ENCODE data around the gene GRM8. TPM values are rescaled to one million over a fixed set of nuclear protein-coding genes. Genes with fewer than 3 reads are reported as not detected.
A peak's percentile ranks its signal among the peaks of the same experiment; 100 is the strongest.

Gene GRM8
- total and polyA plus RNA-seq, 8 donors = 0.25 to 2.8 (median 1.3) TPM; not detected in 4

GRCh38 chr7:127207806-127208205 is 44.9 kb downstream of the GRM8 start:
- Histone ChIP-seq H3K9me3 (no peaks in the 10 kb centered on the region), H3K4me1 (no peaks in the 10 kb centered on the region), H3K27me3 (no peaks in the 10 kb centered on the region), H3K36me3 (no peaks in the 10 kb centered on the region), H3K27ac (no peak overlapping the region), H3K4me3 (no peak overlapping the region)
- WGBS, 5 donors = 41 to 57% (median 49%) methylated on average over 5 of the region's 5 CpGs
- intact Hi-C loops (cut with DNase I; ENCODE audit: low total_unique reads) = no loop called here
- no peak for DNase-seq
- TF ChIP-seq POLR2A (IDR thresholded peaks at IDR 0.05) = no peak

- Histone ChIP-seq H3K27ac (no peak overlapping the region), H3K9me3 (no peaks in the 10 kb centered on the region), H3K4me1 (no peaks in the 10 kb centered on the region), H3K27me3 (no peaks in the 10 kb centered on the region), H3K36me3 (no peaks in the 10 kb centered on the region), H3K4me3 (no peak overlapping the region)
- intact Hi-C loops (cut with DNase I; ENCODE audit: low total_unique reads) = no loop called here
- TF ChIP-seq EP300 (IDR thresholded peaks at IDR 0.05) (no peak), POLR2A (IDR thresholded peaks at IDR 0.05) (no peak), POLR2AphosphoS5 (IDR thresholded peaks at IDR 0.05) (no peak)
- TF ChIP-seq, protein P1, sequence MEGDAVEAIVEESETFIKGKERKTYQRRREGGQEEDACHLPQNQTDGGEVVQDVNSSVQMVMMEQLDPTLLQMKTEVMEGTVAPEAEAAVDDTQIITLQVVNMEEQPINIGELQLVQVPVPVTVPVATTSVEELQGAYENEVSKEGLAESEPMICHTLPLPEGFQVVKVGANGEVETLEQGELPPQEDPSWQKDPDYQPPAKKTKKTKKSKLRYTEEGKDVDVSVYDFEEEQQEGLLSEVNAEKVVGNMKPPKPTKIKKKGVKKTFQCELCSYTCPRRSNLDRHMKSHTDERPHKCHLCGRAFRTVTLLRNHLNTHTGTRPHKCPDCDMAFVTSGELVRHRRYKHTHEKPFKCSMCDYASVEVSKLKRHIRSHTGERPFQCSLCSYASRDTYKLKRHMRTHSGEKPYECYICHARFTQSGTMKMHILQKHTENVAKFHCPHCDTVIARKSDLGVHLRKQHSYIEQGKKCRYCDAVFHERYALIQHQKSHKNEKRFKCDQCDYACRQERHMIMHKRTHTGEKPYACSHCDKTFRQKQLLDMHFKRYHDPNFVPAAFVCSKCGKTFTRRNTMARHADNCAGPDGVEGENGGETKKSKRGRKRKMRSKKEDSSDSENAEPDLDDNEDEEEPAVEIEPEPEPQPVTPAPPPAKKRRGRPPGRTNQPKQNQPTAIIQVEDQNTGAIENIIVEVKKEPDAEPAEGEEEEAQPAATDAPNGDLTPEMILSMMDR (IDR thresholded peaks at IDR 0.05) = no peak
- 67 to 73% (median 70%) methylated on average over 4 of the region's 4 CpGs for WGBS, 5 donors
- DNase-seq = no peak
Measured at GRCh38 chr7:127207230-127207629, 45.5 kb downstream of the GRM8 start.

GRCh38 chr7:127194571-127194970 is 58.2 kb downstream of the GRM8 start:
- Histone ChIP-seq H3K4me3 (no peak overlapping the region), H3K36me3 (no peaks in the 10 kb centered on the region), H3K27ac (no peak overlapping the region), H3K4me1 (no peaks in the 10 kb centered on the region), H3K9me3 (no peaks in the 10 kb centered on the region), H3K27me3 (no peaks in the 10 kb centered on the region)
- DNase-seq = no peak
- intact Hi-C loops (cut with DNase I; ENCODE audit: low total_unique reads) = no loop called here
- TF ChIP-seq POLR2AphosphoS5 (IDR thresholded peaks at IDR 0.05) (no peak), POLR2A (IDR thresholded peaks at IDR 0.05) (no peak)
- TF ChIP-seq, protein P1 (IDR thresholded peaks at IDR 0.05) = no peak
- 53 to 72% (median 64%) methylated on average over 2 of the region's 2 CpGs for WGBS, 5 donors

- TF ChIP-seq EP300 (IDR thresholded peaks at IDR 0.05) (no peak), POLR2AphosphoS5 (IDR thresholded peaks at IDR 0.05) (no peak), POLR2A (IDR thresholded peaks at IDR 0.05) (no peak)
- TF ChIP-seq, protein P1 (IDR thresholded peaks at IDR 0.05) = no peak
- H3K27me3 ChIP-seq = no peaks in the 10 kb centered on the region
- H3K4me1 ChIP-seq = no peaks in the 10 kb centered on the region
- 30 to 48% (median 46%) methylated on average over 3 of the region's 3 CpGs for WGBS, 5 donors
- H3K4me3 ChIP-seq = no peak overlapping the region
- no peaks in the 10 kb centered on the region for H3K36me3 ChIP-seq
- intact Hi-C loops (cut with DNase I; ENCODE audit: low total_unique reads) = no loop called here
- DNase-seq = peak in 1 of 2 donors; percentile 11
- H3K27ac ChIP-seq = no peak overlapping the region
- H3K9me3 ChIP-seq = no peaks in the 10 kb centered on the region
Measured at GRCh38 chr7:127189886-127190285, 62.9 kb downstream of the GRM8 start.

DNA sequence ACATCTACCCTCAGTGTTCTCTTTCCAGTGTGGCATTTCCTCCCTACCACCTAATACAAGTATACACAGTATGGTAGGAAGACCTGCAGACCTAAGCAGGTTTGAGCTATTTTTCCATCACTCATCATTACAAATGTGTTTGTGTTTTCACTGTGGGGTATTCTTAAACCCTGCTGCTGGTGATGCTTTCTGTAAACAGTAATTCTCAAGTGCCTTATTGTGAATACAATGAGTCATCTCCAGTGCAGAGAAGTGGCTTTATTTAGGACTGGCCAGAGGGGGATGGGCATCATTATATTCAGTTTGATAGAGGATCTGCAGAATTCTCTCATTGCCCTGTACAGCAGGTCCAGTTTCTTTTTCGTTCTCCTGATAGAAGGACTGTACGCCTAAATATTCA is 63.7 kb downstream of the GRM8 start:
- Histone ChIP-seq H3K27me3 (no peaks in the 10 kb centered on the region), H3K4me3 (no peak overlapping the region), H3K4me1 (no peaks in the 10 kb centered on the region), H3K9me3 (no peaks in the 10 kb centered on the region), H3K27ac (no peak overlapping the region), H3K36me3 (no peaks in the 10 kb centered on the region)
- DNase-seq = no peak
- no peak for TF ChIP-seq POLR2A (IDR thresholded peaks at IDR 0.05)
- no peak for TF ChIP-seq POLR2AphosphoS5 (IDR thresholded peaks at IDR 0.05)
- TF ChIP-seq, protein P1 (IDR thresholded peaks at IDR 0.05) = no peak
- TF ChIP-seq EP300 (IDR thresholded peaks at IDR 0.05) = no peak
- intact Hi-C loops (cut with DNase I; ENCODE audit: low total_unique reads) = no loop called here
- WGBS, 5 donors = 75 to 86% (median 82%) methylated on average over 2 of the region's 2 CpGs

Measured in stomach (tissue), 9 donors.